ENCODE data around the gene ACADVL.

GRCh38 chr17:7184091-7184488 lies 35.6 kb upstream of the ACADVL start:
- TF ChIP-seq POLR2A (IDR thresholded peaks at IDR 0.05) = peak; percentile 35
- TF ChIP-seq CTCF (IDR thresholded peaks at IDR 0.05) = no peak

Measured in right lobe of liver (tissue), 4 donors.